Nephron (organoid): Measurements from ENCODE around the gene IP6K3.

Source experiments
- H3K27ac Mint-ChIP-seq, 3 experiments: 2 replicates each; pipeline ENCODE4 v1.8.0; 2020; ENCODE audit warnings: mixed read lengths in 3 of 3, mild to moderate bottlenecking in 2 of 3, moderate library complexity in 1 of 3
- H3K27me3 Mint-ChIP-seq: 2 replicates; pipeline ENCODE4 v1.8.0; 2021; ENCODE audit warnings: low read depth, mild to moderate bottlenecking, moderate library complexity, mixed read lengths
- H3K36me3 Mint-ChIP-seq: 2 replicates; pipeline ENCODE4 v1.8.0; 2020; ENCODE audit warnings: low read depth, mixed read lengths
- H3K4me1 Mint-ChIP-seq: 2 replicates; pipeline ENCODE4 v1.8.0; 2020; ENCODE audit warnings: mixed read lengths
- H3K4me3 Mint-ChIP-seq, 3 experiments: 2 replicates each; pipeline ENCODE4 v1.8.0; 2020; ENCODE audit warnings: mild to moderate bottlenecking in 3 of 3, mixed read lengths in 3 of 3, moderate library complexity in 2 of 3
- H3K9me3 Mint-ChIP-seq: 2 replicates; pipeline ENCODE4 v1.8.0; 2020; ENCODE audit warnings: mixed read lengths
- CTCF ChIP-seq, 3 experiments: fragments of 200-600 bp; sonication (generic); IDR thresholded peaks; one replicate each; pipeline ENCODE4 v1.5.0; 2021; ENCODE audit warnings: antibody characterized with exemption in 3 of 3; ENCODE audit not compliant: unreplicated experiment in 3 of 3

The IP6K3 gene

GRCh38 chr6:33683051-33683571, 63.6 kb downstream of the IP6K3 start:
- peaks cover 8% of the 10 kb centered on the region for H3K27me3 Mint-ChIP-seq
- H3K9me3 Mint-ChIP-seq, result no peaks in the 10 kb centered on the region
- H3K36me3 Mint-ChIP-seq, result no peaks in the 10 kb centered on the region
- peaks cover 6% of the 10 kb centered on the region for H3K4me1 Mint-ChIP-seq
- no peak for TF ChIP-seq CTCF (IDR thresholded peaks at IDR 0.05; ENCODE audit: unreplicated experiment in 3 of 3)
- H3K27ac Mint-ChIP-seq, result no peak overlapping the region
- H3K4me3 Mint-ChIP-seq, result no peak overlapping the region

- H3K27me3 Mint-ChIP-seq, result peaks cover 8% of the 10 kb centered on the region
- peaks cover 4% of the 10 kb centered on the region for H3K36me3 Mint-ChIP-seq
- H3K4me1 Mint-ChIP-seq, result peaks cover 11% of the 10 kb centered on the region
- H3K27ac Mint-ChIP-seq, result no peak overlapping the region
- TF ChIP-seq CTCF (IDR thresholded peaks at IDR 0.05; ENCODE audit: unreplicated experiment in 3 of 3), result no peak
- no peak overlapping the region for H3K4me3 Mint-ChIP-seq
- H3K9me3 Mint-ChIP-seq, result no peaks in the 10 kb centered on the region
These were observed 64.4 kb downstream of the IP6K3 start for GRCh38 chr6:33682341-33682740.

- H3K27ac Mint-ChIP-seq, result no peak overlapping the region
- H3K36me3 Mint-ChIP-seq, result peaks cover 4% of the 10 kb centered on the region
- H3K27me3 Mint-ChIP-seq, result peaks cover 14% of the 10 kb centered on the region
- no peaks in the 10 kb centered on the region for H3K9me3 Mint-ChIP-seq
- no peak overlapping the region for H3K4me3 Mint-ChIP-seq
- no peak for TF ChIP-seq CTCF (IDR thresholded peaks at IDR 0.05; ENCODE audit: unreplicated experiment in 3 of 3)
- peaks cover 11% of the 10 kb centered on the region for H3K4me1 Mint-ChIP-seq
These were observed 66.9 kb downstream of the IP6K3 start for GRCh38 chr6:33679761-33680160.

GRCh38 chr6:33678932-33679490, 67.7 kb downstream of the IP6K3 start:
- Mint-ChIP-seq H3K27me3 (peaks cover 14% of the 10 kb centered on the region), H3K4me3 (no peak overlapping the region), H3K36me3 (peaks cover 4% of the 10 kb centered on the region), H3K9me3 (no peaks in the 10 kb centered on the region), H3K4me1 (peaks cover 15% of the 10 kb centered on the region), H3K27ac (no peak overlapping the region)
- no peak for TF ChIP-seq CTCF (IDR thresholded peaks at IDR 0.05; ENCODE audit: unreplicated experiment in 3 of 3)

- peak overlapping the region in 1 of 3 experiments; percentile 19 for H3K27ac Mint-ChIP-seq
- peaks cover 14% of the 10 kb centered on the region for H3K27me3 Mint-ChIP-seq
- peaks cover 19% of the 10 kb centered on the region for H3K4me1 Mint-ChIP-seq
- no peak overlapping the region for H3K4me3 Mint-ChIP-seq
- TF ChIP-seq CTCF (IDR thresholded peaks at IDR 0.05; ENCODE audit: unreplicated experiment in 3 of 3), result no peak
- no peaks in the 10 kb centered on the region for H3K9me3 Mint-ChIP-seq
- peaks cover 4% of the 10 kb centered on the region for H3K36me3 Mint-ChIP-seq
These were observed 68.3 kb downstream of the IP6K3 start for GRCh38 chr6:33678233-33678931.
